ENCODE data around the gene PHACTR2. TPM values are rescaled to one million over a fixed set of nuclear protein-coding genes. Genes with fewer than 3 reads are reported as not detected.

Gene PHACTR2
- total and polyA plus RNA-seq, 2 of the 13 experiments (the other 11 are each of a cell fraction or from before 2014, with no cell fraction given) = 11.3 to 28.2 TPM

- TF ChIP-seq ZNF687 (CRISPR knock-in tag; IDR thresholded peaks at IDR 0.05) (peak; percentile 52), BRD4 (CRISPR knock-in tag; IDR thresholded peaks at IDR 0.05) (peak; percentile 78; the same call in 1 of the 2 replicates), ZNF576 (CRISPR knock-in tag; IDR thresholded peaks at IDR 0.05) (no peak), ZNF598 (CRISPR knock-in tag; IDR thresholded peaks at IDR 0.05; ENCODE audit: borderline replicate concordance) (0 out of 2 replicates have a peak, but pooled peaks have one; percentile 5), FOSL2 (CRISPR knock-in tag; IDR thresholded peaks at IDR 0.05) (peak; percentile 91), PRDM10 (CRISPR knock-in tag; IDR thresholded peaks at IDR 0.05; ENCODE audit: low read depth) (no peak), ZNF256 (CRISPR knock-in tag; conservative IDR thresholded peaks at IDR 0.05) (peak; percentile 52; the same call in 1 of the 2 replicates), EP300 (IDR thresholded peaks at IDR 0.05; ENCODE audit: low read depth in 2 of 2, low read length in 2 of 2) (peak in 1 of 2 experiments; percentile 57; a peak in 2 of 4 replicates), EP300 (CRISPR knock-in tag; IDR thresholded peaks at IDR 0.05; ENCODE audit: borderline replicate concordance) (peak; percentile 31; the same call in 1 of the 2 replicates), ZNF850 (CRISPR knock-in tag; conservative IDR thresholded peaks at IDR 0.05) (no peak), NFRKB (IDR thresholded peaks at IDR 0.05) (no peak), SYNCRIP (IDR thresholded peaks at IDR 0.05; ENCODE audit: insufficient read depth, low read depth, low read length) (no peak), ZNF530 (CRISPR knock-in tag; IDR thresholded peaks at IDR 0.05; ENCODE audit: low read depth) (no peak), ZNF691 (CRISPR knock-in tag; IDR thresholded peaks at IDR 0.05; ENCODE audit: borderline replicate concordance, low read depth) (no peak), ETV5 (CRISPR knock-in tag; IDR thresholded peaks at IDR 0.05; ENCODE audit: borderline replicate concordance) (peak; percentile 32; the same call in 1 of the 2 replicates), MATR3 (CRISPR knock-in tag; IDR thresholded peaks at IDR 0.05) (no peak), ZKSCAN5 (CRISPR knock-in tag; IDR thresholded peaks at IDR 0.05) (no peak), TIGD3 (CRISPR knock-in tag; IDR thresholded peaks at IDR 0.05; ENCODE audit: borderline replicate concordance) (no peak; the same call in 1 of the 2 replicates), MBNL3 (CRISPR knock-in tag; conservative IDR thresholded peaks at IDR 0.05) (no peak)
Measured at GRCh38 chr6:143744551-143745165, 66.9 kb downstream of the PHACTR2 start (continued).

Measured in HepG2 (cell line).